Activated T-helper 2 cell treated with anti-CD3 and anti-CD28 coated beads, Interferon-gamma antibody, Interleukin-2, Interleukin-4, amounts not matched to agents 10 μg/mL and 5 μg/mL and 100 μg/mL, durations not matched to agents 14 hours and 24 hours and 36 hours (primary cell): ENCODE results near the gene RANBP9. TPM values are rescaled to one million over a fixed set of nuclear protein-coding genes. Genes with fewer than 3 reads are reported as not detected.

ENCODE experiments used
- DNase-seq: peaks from one replicate; pipeline ENCODE4 v3.0.0; 2021; ENCODE audit warnings: low spot score
- H3K27ac Mint-ChIP-seq: one replicate; pipeline ENCODE4 v1.8.0; 2021; ENCODE audit warnings: mixed read lengths
- H3K27me3 Mint-ChIP-seq: one replicate; pipeline ENCODE4 v1.8.0; 2021; ENCODE audit warnings: low read depth, mixed read lengths
- H3K36me3 Mint-ChIP-seq: one replicate; pipeline ENCODE4 v1.8.0; 2021; ENCODE audit warnings: low read depth, mixed read lengths
- H3K4me1 Mint-ChIP-seq: one replicate; pipeline ENCODE4 v1.8.0; 2021; ENCODE audit warnings: low read depth, mixed read lengths
- H3K4me3 Mint-ChIP-seq: one replicate; pipeline ENCODE4 v1.8.0; 2021; ENCODE audit warnings: low read depth, mild to moderate bottlenecking, moderate library complexity, mixed read lengths
- H3K9me3 Mint-ChIP-seq: one replicate; pipeline ENCODE4 v1.8.0; 2021; ENCODE audit warnings: mixed read lengths
- intact Hi-C: fragments of 100-400 bp; cut with micrococcal nuclease; formaldehyde crosslinking; loops from one replicate; pipeline ENCODE4 v1.15.1; 2023
- total RNA-seq: library from RNA; stranded (reverse); gene quantifications from 2 replicates; pipeline ENCODE4 v1.2.3, GENCODE V29; 2022

The RANBP9 gene
- total RNA-seq, 1 donor from 2014 or later = 55.7 TPM

- DNase-seq = peak; percentile 34
- no peaks in the 10 kb centered on the region for H3K27me3 Mint-ChIP-seq
- peaks cover 30% of the 10 kb centered on the region for H3K4me1 Mint-ChIP-seq
- intact Hi-C loops = loop anchor here (1.0 kb wide), 2 partner anchors 41 to 96 kb away; partner anchors contain the start of genes RANBP9 and SIRT5
- H3K27ac Mint-ChIP-seq = peak overlapping the region; percentile 93
- H3K9me3 Mint-ChIP-seq = no peaks in the 10 kb centered on the region
- peaks cover 62% of the 10 kb centered on the region for H3K36me3 Mint-ChIP-seq
- H3K4me3 Mint-ChIP-seq = peak overlapping the region; percentile 98
These were observed 95.9 kb downstream of the RANBP9 start for GRCh38 chr6:13615792-13616120.

- H3K9me3 Mint-ChIP-seq = no peaks in the 10 kb centered on the region
- H3K27ac Mint-ChIP-seq = peak within 1 kb of the TSS; percentile 93
- H3K36me3 Mint-ChIP-seq = peaks cover 58% of the 10 kb centered on the region
- peaks cover 31% of the 10 kb centered on the region for H3K4me1 Mint-ChIP-seq
- H3K27me3 Mint-ChIP-seq = no peaks in the 10 kb centered on the region
- peak; percentile 97 for DNase-seq
- intact Hi-C loops = loop anchor here (1.0 kb wide), 2 partner anchors 41 to 96 kb away; partner anchors contain the start of genes RANBP9 and SIRT5
- peak within 1 kb of the TSS; percentile 98 for H3K4me3 Mint-ChIP-seq
These were observed 96.5 kb downstream of the RANBP9 start, which contains the start of gene NOL7 for GRCh38 chr6:13614926-13615791. NOL7 (plus strand) TSS chr6:13615335; CDS start chr6:13615359, 24 bp downstream.

GRCh38 chr6:13614126-13614925 is 97.3 kb downstream of the RANBP9 start:
- intact Hi-C loops = no loop called here
- no peaks in the 10 kb centered on the region for H3K9me3 Mint-ChIP-seq
- peaks cover 50% of the 10 kb centered on the region for H3K36me3 Mint-ChIP-seq
- H3K4me3 Mint-ChIP-seq = peak overlapping the region; percentile 98
- DNase-seq = no peak
- H3K4me1 Mint-ChIP-seq = peaks cover 31% of the 10 kb centered on the region
- H3K27ac Mint-ChIP-seq = peak overlapping the region; percentile 93
- H3K27me3 Mint-ChIP-seq = no peaks in the 10 kb centered on the region

- H3K9me3 Mint-ChIP-seq = no peaks in the 10 kb centered on the region
- H3K36me3 Mint-ChIP-seq = peaks cover 40% of the 10 kb centered on the region
- peaks cover 31% of the 10 kb centered on the region for H3K4me1 Mint-ChIP-seq
- no peaks in the 10 kb centered on the region for H3K27me3 Mint-ChIP-seq
- peak overlapping the region; percentile 98 for H3K4me3 Mint-ChIP-seq
- no peak overlapping the region for H3K27ac Mint-ChIP-seq
- intact Hi-C loops = no loop called here
- DNase-seq = no peak
These were observed 98.5 kb downstream of the RANBP9 start for GRCh38 chr6:13613029-13613594.

- DNase-seq = no peak
- intact Hi-C loops = no loop called here
- no peaks in the 10 kb centered on the region for H3K27me3 Mint-ChIP-seq
- peak overlapping the region; percentile 52 for H3K27ac Mint-ChIP-seq
- no peaks in the 10 kb centered on the region for H3K9me3 Mint-ChIP-seq
- peaks cover 29% of the 10 kb centered on the region for H3K36me3 Mint-ChIP-seq
- H3K4me3 Mint-ChIP-seq = peak overlapping the region; percentile 19
- peaks cover 22% of the 10 kb centered on the region for H3K4me1 Mint-ChIP-seq
These were observed 99.9 kb downstream of the RANBP9 start for GRCh38 chr6:13611715-13612114.

- no peak overlapping the region for H3K27ac Mint-ChIP-seq
- H3K27me3 Mint-ChIP-seq = no peaks in the 10 kb centered on the region
- H3K4me3 Mint-ChIP-seq = no peak overlapping the region
- intact Hi-C loops = no loop called here
- peaks cover 33% of the 10 kb centered on the region for H3K36me3 Mint-ChIP-seq
- peaks cover 13% of the 10 kb centered on the region for H3K4me1 Mint-ChIP-seq
- DNase-seq = no peak
- H3K9me3 Mint-ChIP-seq = no peaks in the 10 kb centered on the region
These were observed 106.0 kb downstream of the RANBP9 start for GRCh38 chr6:13605634-13606033.

- H3K4me3 Mint-ChIP-seq = no peak overlapping the region
- H3K36me3 Mint-ChIP-seq = peaks cover 34% of the 10 kb centered on the region
- intact Hi-C loops = no loop called here
These were observed 106.9 kb downstream of the RANBP9 start for GRCh38 chr6:13604546-13605416.

GRCh38 chr6:13604135-13604534 is 107.5 kb downstream of the RANBP9 start:
- no peak overlapping the region for H3K27ac Mint-ChIP-seq
- peaks cover 34% of the 10 kb centered on the region for H3K36me3 Mint-ChIP-seq
- H3K9me3 Mint-ChIP-seq = no peaks in the 10 kb centered on the region
- peaks cover 13% of the 10 kb centered on the region for H3K4me1 Mint-ChIP-seq
- intact Hi-C loops = no loop called here
- H3K4me3 Mint-ChIP-seq = no peak overlapping the region
- no peak for DNase-seq
- no peaks in the 10 kb centered on the region for H3K27me3 Mint-ChIP-seq

More at GRCh38 chr6:13604546-13605416, 106.9 kb downstream of the RANBP9 start:
- Mint-ChIP-seq H3K27me3 (no peaks in the 10 kb centered on the region), H3K4me1 (peaks cover 13% of the 10 kb centered on the region), H3K9me3 (no peaks in the 10 kb centered on the region), H3K27ac (no peak overlapping the region)
- no peak for DNase-seq

- peaks cover 48% of the 10 kb centered on the region for H3K36me3 Mint-ChIP-seq
- intact Hi-C loops = no loop called here
- H3K4me3 Mint-ChIP-seq = no peak overlapping the region
- H3K9me3 Mint-ChIP-seq = no peaks in the 10 kb centered on the region
- no peak overlapping the region for H3K27ac Mint-ChIP-seq
- H3K27me3 Mint-ChIP-seq = no peaks in the 10 kb centered on the region
- peaks cover 10% of the 10 kb centered on the region for H3K4me1 Mint-ChIP-seq
- no peak for DNase-seq
These were observed 111.6 kb downstream of the RANBP9 start for GRCh38 chr6:13600036-13600435.

- intact Hi-C loops = no loop called here
- peaks cover 10% of the 10 kb centered on the region for H3K4me1 Mint-ChIP-seq
- H3K36me3 Mint-ChIP-seq = peaks cover 37% of the 10 kb centered on the region
- H3K27me3 Mint-ChIP-seq = no peaks in the 10 kb centered on the region
- DNase-seq = no peak
- H3K4me3 Mint-ChIP-seq = no peak overlapping the region
- H3K9me3 Mint-ChIP-seq = no peaks in the 10 kb centered on the region
- no peak overlapping the region for H3K27ac Mint-ChIP-seq
These were observed 114.6 kb downstream of the RANBP9 start for GRCh38 chr6:13597073-13597472.

- H3K4me1 Mint-ChIP-seq = peaks cover 10% of the 10 kb centered on the region
- intact Hi-C loops = no loop called here
- no peaks in the 10 kb centered on the region for H3K27me3 Mint-ChIP-seq
- no peaks in the 10 kb centered on the region for H3K9me3 Mint-ChIP-seq
- H3K36me3 Mint-ChIP-seq = peaks cover 27% of the 10 kb centered on the region
- no peak overlapping the region for H3K4me3 Mint-ChIP-seq
- H3K27ac Mint-ChIP-seq = no peak overlapping the region
- DNase-seq = no peak
These were observed 117.9 kb downstream of the RANBP9 start for GRCh38 chr6:13593720-13594119.

- no peaks in the 10 kb centered on the region for H3K9me3 Mint-ChIP-seq
- no peak overlapping the region for H3K27ac Mint-ChIP-seq
- peaks cover 10% of the 10 kb centered on the region for H3K4me1 Mint-ChIP-seq
- no peaks in the 10 kb centered on the region for H3K27me3 Mint-ChIP-seq
- peaks cover 24% of the 10 kb centered on the region for H3K36me3 Mint-ChIP-seq
- H3K4me3 Mint-ChIP-seq = no peak overlapping the region
- DNase-seq = no peak
- intact Hi-C loops = no loop called here
These were observed 118.5 kb downstream of the RANBP9 start for GRCh38 chr6:13593103-13593502.
